WI38 (cell line): ENCODE data around the gene TRAF2.

Source experiments
- H3K4me3 ChIP-seq: 2 replicates; pipeline ENCODE4 v1.5.1; 2011; ENCODE audit warnings: low read depth, mild to moderate bottlenecking, control low read depth, low read length
- CTCF ChIP-seq: IDR thresholded peaks from 2 replicates; pipeline ENCODE4 v1.5.1; 2012; ENCODE audit warnings: low read depth, mild to moderate bottlenecking, control low read depth, low read length

Gene TRAF2

GRCh38 chr9:136910901-136911245, 24.6 kb downstream of the TRAF2 start:
- no peak overlapping the region for H3K4me3 ChIP-seq
- no peak for TF ChIP-seq CTCF

GRCh38 chr9:136913701-136914438, 27.6 kb downstream of the TRAF2 start:
- no peak for TF ChIP-seq CTCF
- no peak overlapping the region for H3K4me3 ChIP-seq

GRCh38 chr9:136915632-136916329, 29.5 kb downstream of the TRAF2 start:
- no peak overlapping the region for H3K4me3 ChIP-seq
- no peak for TF ChIP-seq CTCF

GRCh38 chr9:136916330-136917184, 30.2 kb downstream of the TRAF2 start:
- H3K4me3 ChIP-seq, result no peak overlapping the region
- TF ChIP-seq CTCF, result no peak

- no peak for TF ChIP-seq CTCF
- no peak overlapping the region for H3K4me3 ChIP-seq
Measured at GRCh38 chr9:136917902-136918301, 31.6 kb downstream of the TRAF2 start.

- no peak for TF ChIP-seq CTCF
Measured at GRCh38 chr9:136920069-136920468, 33.8 kb downstream of the TRAF2 start.

More at GRCh38 chr9:136920069-136920468, 33.8 kb downstream of the TRAF2 start:
- H3K4me3 ChIP-seq, result no peak overlapping the region
